GM04504 (cell line): ENCODE results near the gene WDR44.
A peak's percentile ranks its signal among the peaks of the same experiment; 100 is the strongest.
"Not testable (repeated sequence)": the region's sequence is repeated elsewhere in the genome, so short reads cannot be mapped to it uniquely, and the experiment has no call there.

Source experiments
- DNase-seq: peaks from one replicate; pipeline ENCODE4 v3.0.0-alpha.2; 2012; ENCODE audit warnings: low read depth

Gene WDR44

GRCh38 chrX:118364261-118364660, 18.4 kb downstream of the WDR44 start:
- DNase-seq, result no peak

DNA sequence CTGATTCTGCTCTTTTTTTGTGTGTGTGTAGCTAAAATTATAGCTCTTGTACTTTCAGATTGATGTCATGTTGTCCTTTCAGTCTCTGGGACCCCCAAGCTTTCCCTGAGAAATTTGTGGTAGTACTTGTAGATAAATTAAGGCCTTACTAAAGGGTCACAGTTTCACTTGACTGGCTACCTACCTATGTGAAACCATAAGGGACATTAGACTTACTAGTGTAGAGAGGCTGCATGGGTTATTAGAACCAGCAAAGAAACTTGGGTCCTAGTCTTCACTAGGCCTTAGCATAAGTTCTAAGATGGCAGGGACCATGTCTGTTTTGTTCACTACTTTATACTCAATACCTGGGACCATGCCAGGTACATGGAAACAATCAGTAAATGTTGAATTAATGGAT, 21.4 kb downstream of the WDR44 start:
- DNase-seq, result no peak

DNA sequence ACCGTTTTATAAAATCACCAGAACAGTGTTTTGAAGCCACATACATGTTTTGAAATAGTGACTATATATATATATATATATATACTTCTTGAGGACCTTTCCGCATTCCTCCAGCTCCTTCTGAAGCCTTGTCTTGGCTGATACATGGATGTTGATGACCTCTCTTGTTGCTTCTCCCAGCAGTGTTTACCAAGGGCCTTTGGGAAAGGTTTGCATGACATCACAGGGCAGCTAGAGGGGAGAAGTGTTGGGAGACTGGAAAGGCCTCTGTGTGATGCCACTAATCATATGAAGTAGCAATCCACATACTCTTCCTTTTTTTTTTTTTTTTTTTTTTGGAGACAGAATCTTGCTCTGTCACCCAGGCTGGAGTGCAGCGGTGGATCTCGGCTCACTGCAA, 22.5 kb downstream of the WDR44 start:
- DNase-seq, result no peak

GRCh38 chrX:118370921-118371624, 25.2 kb downstream of the WDR44 start:
- DNase-seq, result no peak

- DNase-seq, result no peak
These were observed 27.6 kb downstream of the WDR44 start for GRCh38 chrX:118373538-118373937.

DNA sequence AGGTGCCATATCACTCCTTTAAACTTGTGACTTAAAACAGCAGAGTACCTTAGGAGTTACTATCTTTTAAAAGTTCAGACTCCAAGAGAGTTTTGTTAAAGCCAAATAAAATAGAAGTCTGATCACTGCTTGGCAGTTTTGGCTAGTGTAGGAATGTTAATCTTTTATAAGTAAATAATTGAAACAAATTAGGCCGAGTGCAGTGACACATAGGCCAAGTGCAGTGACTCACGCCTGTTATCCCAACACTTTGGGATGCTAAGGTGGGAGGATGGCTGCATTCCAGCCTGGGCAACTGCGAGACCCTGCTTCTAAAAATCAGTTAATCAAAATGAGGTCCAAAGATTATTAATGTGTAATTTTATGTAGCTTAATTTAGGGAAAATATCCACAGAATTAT, 37.2 kb downstream of the WDR44 start:
- DNase-seq, result no peak

GRCh38 chrX:118392716-118393115, 46.8 kb downstream of the WDR44 start:
- no peak for DNase-seq

DNA sequence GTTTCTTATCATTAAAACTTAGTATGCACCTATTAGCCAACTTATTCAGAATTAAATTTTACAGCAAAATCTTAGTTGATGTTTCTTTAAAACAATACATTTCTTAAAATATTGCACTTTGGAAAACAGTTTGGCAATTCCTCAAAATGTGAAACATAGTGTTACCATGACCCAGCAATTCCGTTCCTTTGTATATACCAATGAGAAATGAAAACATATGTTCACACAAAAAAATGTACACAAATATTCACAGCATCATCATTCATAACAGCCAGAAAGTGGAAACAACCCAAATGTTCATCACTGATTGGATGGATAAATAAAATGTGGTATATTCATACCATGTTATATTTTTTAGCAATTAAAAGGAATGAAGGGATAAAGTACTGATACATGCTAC, 50.2 kb downstream of the WDR44 start:
- no peak for DNase-seq

GRCh38 chrX:118418811-118419251, 72.9 kb downstream of the WDR44 start:
- no peak for DNase-seq

GRCh38 chrX:118420462-118420861, 74.6 kb downstream of the WDR44 start:
- peak; percentile 0 for DNase-seq

DNA sequence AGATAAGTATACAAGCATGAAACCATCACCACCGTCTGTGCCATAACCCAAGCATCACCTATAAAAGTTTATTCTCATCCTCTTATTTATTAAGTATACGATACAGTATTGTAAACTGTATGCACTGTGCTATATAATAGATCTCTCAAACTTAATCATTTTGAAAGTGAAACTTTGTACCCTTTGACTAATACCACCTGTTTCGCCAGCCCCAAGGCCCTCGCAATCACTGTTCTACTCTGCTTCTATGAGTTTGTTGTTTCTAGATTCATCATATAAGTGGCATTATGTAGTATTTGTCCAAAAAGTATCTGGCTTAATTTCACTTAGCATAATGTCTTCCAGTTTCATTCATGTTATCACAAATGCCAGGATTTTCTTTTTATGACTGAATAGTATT, 77.7 kb downstream of the WDR44 start:
- no peak for DNase-seq

DNA sequence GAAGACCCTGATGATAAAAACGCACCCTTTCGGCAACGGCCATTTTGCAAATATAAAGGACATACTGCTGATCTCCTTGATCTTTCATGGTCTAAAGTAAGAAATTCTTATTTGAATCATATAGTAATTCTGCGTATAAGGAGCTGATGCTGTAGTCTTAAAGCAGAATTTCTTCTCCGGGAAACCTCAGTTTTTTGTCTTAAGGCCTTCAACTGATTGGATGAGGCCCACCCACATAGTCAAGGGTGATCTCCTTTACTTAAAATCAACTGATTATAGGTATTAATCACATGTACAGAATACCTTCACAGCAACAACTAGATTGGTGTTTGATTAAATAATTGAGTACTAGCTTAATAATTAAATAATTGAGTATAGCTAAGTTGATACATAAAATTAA, 86.9 kb downstream of the WDR44 start:
- DNase-seq, result no peak

- DNase-seq, result no peak
These were observed 91.4 kb downstream of the WDR44 start for GRCh38 chrX:118437283-118437682.

GRCh38 chrX:118448273-118448783, 102.4 kb downstream of the WDR44 start:
- no peak for DNase-seq

DNA sequence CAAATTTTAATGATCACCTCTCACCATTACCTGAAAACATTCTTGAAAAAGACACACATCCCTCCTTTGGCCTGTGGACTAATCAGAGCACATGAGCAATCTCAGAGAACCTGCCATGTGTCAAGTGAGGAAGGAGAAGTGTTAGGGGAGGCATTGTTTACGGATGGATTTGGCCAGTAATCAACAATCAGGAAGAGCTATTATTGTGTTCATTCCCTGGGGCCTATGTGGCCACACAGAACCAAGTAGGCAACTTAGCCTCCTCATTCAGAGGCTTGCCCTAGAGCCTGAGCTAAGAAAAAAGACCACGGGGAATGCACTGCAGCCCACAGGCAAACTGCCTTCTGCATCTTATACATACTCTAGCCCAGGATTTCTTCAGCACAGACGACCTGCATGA, 109.1 kb downstream of the WDR44 start:
- DNase-seq, result no peak

GRCh38 chrX:118459494-118459893, 113.6 kb downstream of the WDR44 start:
- DNase-seq, result peak; percentile 15

DNA sequence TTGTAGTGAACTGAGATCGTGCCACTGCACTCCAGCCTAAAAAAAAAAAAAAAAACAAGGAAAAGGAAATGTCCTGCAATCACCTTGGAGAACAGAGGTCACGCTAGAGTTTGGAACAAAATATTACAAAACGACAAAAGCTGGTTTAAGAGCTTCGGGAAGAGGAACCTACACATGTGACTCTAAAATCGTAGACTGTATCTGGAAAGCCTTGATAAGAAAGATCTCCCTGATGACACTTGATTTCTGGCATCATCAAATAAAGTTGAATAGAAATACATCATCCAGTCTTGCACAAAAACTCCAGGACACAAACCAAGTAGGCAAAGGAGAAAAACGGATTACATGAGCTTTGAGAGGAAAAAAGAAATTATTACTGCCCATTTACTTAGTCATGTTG, 118.6 kb downstream of the WDR44 start:
- DNase-seq, result no peak

- DNase-seq, result no peak
These were observed 122.2 kb downstream of the WDR44 start for GRCh38 chrX:118468122-118468521.

GRCh38 chrX:118470721-118471347, 124.9 kb downstream of the WDR44 start:
- not testable (repeated sequence) for DNase-seq

DNA sequence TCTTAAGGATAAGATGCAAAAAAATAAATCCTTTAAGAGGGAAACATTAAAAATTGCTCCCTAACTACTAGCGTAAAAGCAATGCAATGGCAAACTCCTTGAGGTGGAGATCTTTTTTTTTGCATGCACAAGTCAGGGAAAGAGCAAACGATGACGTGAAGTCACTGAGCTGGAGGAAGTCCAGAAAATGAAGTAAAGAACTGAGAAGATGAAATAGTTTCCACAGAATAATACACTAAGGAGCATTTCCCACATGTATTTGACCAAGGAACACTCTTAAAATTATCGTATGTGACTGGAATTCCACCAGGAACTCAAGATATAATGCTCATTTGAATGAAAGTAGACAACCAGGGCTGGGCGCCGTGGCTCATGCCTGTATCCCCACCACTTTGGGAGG, 128.7 kb downstream of the WDR44 start:
- no peak for DNase-seq

- no peak for DNase-seq
These were observed 130.0 kb downstream of the WDR44 start for GRCh38 chrX:118475903-118476302.

GRCh38 chrX:118480172-118480571, 134.3 kb downstream of the WDR44 start:
- no peak for DNase-seq

DNA sequence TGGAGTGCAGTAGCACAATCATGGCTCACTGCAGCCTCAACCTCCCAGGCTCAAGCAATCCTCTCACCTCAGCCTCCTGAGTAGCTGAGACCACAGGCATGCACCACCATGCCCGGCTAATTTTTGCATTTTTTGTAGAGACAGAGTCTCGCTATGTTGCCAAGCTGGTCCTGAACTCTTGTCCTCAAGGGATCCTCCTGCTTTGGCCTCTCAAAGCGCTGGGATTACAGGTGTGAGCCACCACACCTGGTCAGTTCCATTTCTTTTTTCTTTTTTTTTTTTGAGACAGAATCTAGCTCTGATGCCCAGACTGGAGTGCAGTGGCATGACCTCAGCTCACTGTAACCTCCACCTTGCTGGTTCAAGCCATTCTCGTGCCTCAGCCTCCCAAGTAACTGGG, 136.5 kb downstream of the WDR44 start:
- DNase-seq, result not testable (repeated sequence)
